CD4-positive, alpha-beta memory T cell (primary cell): ENCODE measurements around the gene NELL1. TPM values are rescaled to one million over a fixed set of nuclear protein-coding genes. Genes with fewer than 3 reads are reported as not detected.

Experiments used
- CTCF ChIA-PET: fragments of 350-600 bp; sonication (Branson Sonifier 250); formaldehyde crosslinking; loops from one replicate; lab custom pipeline; 2021; ENCODE audit warnings: inconsistent platforms; ENCODE audit not compliant: partially characterized antibody; lab: Charles Lee
- POLR2A ChIA-PET: fragments of 350-600 bp; sonication (Branson Sonifier 250); formaldehyde crosslinking; loops from one replicate; lab custom pipeline; 2021; ENCODE audit not compliant: partially characterized antibody; lab: Charles Lee
- DNase-seq, 5 donors: peaks; one replicate each; pipeline versions ENCODE4 v3.0.0 to v3.0.0-alpha.2; 2020 to 2022; ENCODE audit warnings: mixed read lengths in 1 of 5
- H3K27ac ChIP-seq: one replicate; pipeline ENCODE4 v1.7.0; 2013; ENCODE audit warnings: low read depth, low read length
- H3K27me3 ChIP-seq: 2 replicates; pipeline ENCODE4 v1.7.0; 2013; ENCODE audit warnings: mild to moderate bottlenecking, low read length, moderate library complexity; ENCODE audit not compliant: insufficient read depth
- H3K36me3 ChIP-seq: 2 replicates; pipeline ENCODE4 v1.7.0; 2013; ENCODE audit warnings: mild to moderate bottlenecking, low read length, moderate library complexity; ENCODE audit not compliant: insufficient read depth
- H3K4me1 ChIP-seq: 2 replicates; pipeline ENCODE4 v1.7.0; 2013; ENCODE audit warnings: mild to moderate bottlenecking, low read length, moderate library complexity; ENCODE audit not compliant: insufficient read depth
- H3K4me3 ChIP-seq, 2 donors: one replicate each; pipeline ENCODE4 v1.7.0; 2013; ENCODE audit warnings: low read length in 2 of 2, mild to moderate bottlenecking in 1 of 2
- H3K9me3 ChIP-seq, 2 donors: one replicate each; pipeline ENCODE4 v1.7.0; 2013; ENCODE audit warnings: low read length in 2 of 2, control low read depth in 1 of 2; ENCODE audit not compliant: control insufficient read depth in 1 of 2
- H3K27ac Mint-ChIP-seq, 7 donors: one replicate each; pipeline ENCODE4 v1.8.0; 2020 to 2021; ENCODE audit warnings: mixed read lengths in 7 of 7, mild to moderate bottlenecking in 6 of 7, inconsistent platforms in 3 of 7, moderate library complexity in 3 of 7
- H3K27me3 Mint-ChIP-seq, 2 donors: one replicate each; pipeline ENCODE4 v1.8.0; 2020 to 2021; ENCODE audit warnings: mixed read lengths in 2 of 2
- H3K36me3 Mint-ChIP-seq, 2 donors: one replicate each; pipeline ENCODE4 v1.8.0; 2020 to 2021; ENCODE audit warnings: mixed read lengths in 2 of 2, inconsistent platforms in 1 of 2, mild to moderate bottlenecking in 1 of 2
- H3K4me1 Mint-ChIP-seq, 4 donors: one replicate each; pipeline ENCODE4 v1.8.0; 2020 to 2021; ENCODE audit warnings: mixed read lengths in 4 of 4, mild to moderate bottlenecking in 1 of 4
- H3K4me3 Mint-ChIP-seq, 8 donors: one replicate each; pipeline ENCODE4 v1.8.0; 2020 to 2021; ENCODE audit warnings: mixed read lengths in 8 of 8, mild to moderate bottlenecking in 7 of 8, moderate library complexity in 6 of 8, inconsistent platforms in 3 of 8
- H3K9me3 Mint-ChIP-seq, 8 donors: one replicate each; pipeline ENCODE4 v1.8.0; 2020 to 2021; ENCODE audit warnings: mixed read lengths in 8 of 8, mild to moderate bottlenecking in 5 of 8, inconsistent platforms in 3 of 8, moderate library complexity in 1 of 8
- intact Hi-C: fragments of 100-400 bp; cut with micrococcal nuclease; formaldehyde crosslinking; loops from one replicate; pipeline ENCODE4 v1.15.1; 2023
- polyA plus RNA-seq, 2 donors: library from polyadenylated mRNA; unstranded; fragments of 300-500 nt; fragmentation: Illumina TruSeq; gene quantifications; one replicate each; pipeline ENCODE4 v1.2.3, GENCODE V29; 2021
- total RNA-seq, 2 experiments: library from RNA; stranded (reverse); gene quantifications; one replicate each; pipeline ENCODE4 v1.2.3, GENCODE V29; 2021

Gene NELL1
- total and polyA plus RNA-seq, 4 experiments from 2014 or later: not detected

DNA sequence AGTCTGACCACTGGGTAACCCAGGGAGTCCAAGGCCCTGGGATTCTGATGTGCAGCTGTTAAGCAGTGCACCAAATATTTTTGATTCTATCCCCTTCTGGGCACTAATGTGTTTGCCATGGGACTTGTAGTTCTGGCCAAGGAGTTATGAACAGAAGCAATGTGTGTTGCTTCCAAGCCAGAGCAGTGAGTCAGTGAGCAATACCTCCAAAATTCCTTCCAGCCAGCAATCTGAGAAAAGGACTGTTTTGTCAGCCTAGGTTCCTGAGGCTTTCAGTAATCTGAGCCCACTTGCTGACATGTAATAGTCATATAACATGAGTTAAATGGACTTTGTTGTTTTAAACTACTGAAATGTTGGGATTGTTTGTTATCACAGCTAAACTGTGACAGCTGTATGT lies 311.4 kb downstream of the NELL1 start:
- H3K27ac Mint-ChIP-seq: no peak overlapping the region
- POLR2A ChIA-PET: no interaction called here
- CTCF ChIA-PET: no interaction called here
- peaks cover 0 to 13% (median 5%) of the 10 kb centered on the region in 8 donors for H3K9me3 Mint-ChIP-seq
- intact Hi-C loops: no loop called here
- Histone ChIP-seq H3K36me3 (no peaks in the 10 kb centered on the region), H3K4me3 (no peak overlapping the region), H3K9me3 (no peaks in the 10 kb centered on the region), H3K27me3 (no peaks in the 10 kb centered on the region), H3K27ac (no peak overlapping the region), H3K4me1 (no peaks in the 10 kb centered on the region)
- no peaks in the 10 kb centered on the region for H3K4me1 Mint-ChIP-seq
- no peak overlapping the region for H3K4me3 Mint-ChIP-seq
- no peaks in the 10 kb centered on the region for H3K27me3 Mint-ChIP-seq
- no peaks in the 10 kb centered on the region for H3K36me3 Mint-ChIP-seq
- DNase-seq: no peak

DNA sequence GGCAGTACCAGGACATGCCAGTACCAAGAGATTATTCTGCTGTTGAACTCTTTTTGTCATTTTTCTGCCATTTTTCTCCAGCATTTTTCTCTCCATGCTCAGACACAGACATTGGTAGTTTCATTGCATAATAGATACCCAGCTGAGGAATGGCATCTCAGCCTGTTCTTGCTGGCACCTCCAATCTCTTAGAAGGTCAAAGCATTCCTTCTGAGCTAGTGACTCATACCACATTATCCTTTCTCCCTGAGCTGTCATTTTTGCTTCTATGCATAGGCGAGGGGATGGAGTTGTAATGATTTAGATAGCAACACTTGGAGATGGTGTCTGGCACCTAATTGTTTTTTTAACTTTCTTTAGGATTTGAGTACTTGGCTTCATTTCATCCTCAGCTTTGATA lies 321.1 kb downstream of the NELL1 start:
- no peaks in the 10 kb centered on the region for H3K36me3 Mint-ChIP-seq
- POLR2A ChIA-PET: no interaction called here

DNA sequence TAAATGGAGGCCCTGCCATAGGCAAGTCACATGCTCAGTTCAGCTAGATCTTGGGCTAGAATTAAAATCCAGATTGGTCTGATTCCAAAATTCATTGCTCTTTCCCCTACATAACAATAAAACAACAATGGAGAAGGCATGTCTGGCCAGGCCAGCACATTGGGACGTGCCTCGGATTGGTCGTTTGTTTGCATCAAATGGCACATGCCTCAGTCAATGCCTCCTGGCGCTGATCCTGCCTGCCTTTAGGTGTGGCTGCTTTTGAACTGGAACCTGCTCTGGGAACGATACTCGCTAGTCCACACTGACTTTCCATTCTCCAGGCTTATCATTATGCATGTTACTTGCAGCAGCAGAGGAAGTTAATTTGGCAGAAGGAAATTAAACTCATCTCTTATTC lies 322.1 kb downstream of the NELL1 start:
- Mint-ChIP-seq H3K27me3 (no peaks in the 10 kb centered on the region), H3K27ac (no peak overlapping the region), H3K36me3 (no peaks in the 10 kb centered on the region), H3K4me1 (no peaks in the 10 kb centered on the region), H3K4me3 (no peak overlapping the region), H3K9me3 (peaks cover 2 to 15% (median 8%) of the 10 kb centered on the region in 8 donors)
- intact Hi-C loops: no loop called here
- Histone ChIP-seq H3K27ac (no peak overlapping the region), H3K9me3 (no peaks in the 10 kb centered on the region), H3K27me3 (no peaks in the 10 kb centered on the region), H3K4me1 (no peaks in the 10 kb centered on the region), H3K36me3 (no peaks in the 10 kb centered on the region), H3K4me3 (no peak overlapping the region)
- no peak for DNase-seq
- POLR2A ChIA-PET: no interaction called here
- CTCF ChIA-PET: no interaction called here

More for the DNA sequence above, 321.1 kb downstream of the NELL1 start:
- CTCF ChIA-PET: no interaction called here
- intact Hi-C loops: no loop called here
- H3K36me3 ChIP-seq: no peaks in the 10 kb centered on the region
- no peaks in the 10 kb centered on the region for H3K9me3 ChIP-seq
- no peak overlapping the region for H3K27ac ChIP-seq
- H3K4me3 ChIP-seq: no peak overlapping the region
- Mint-ChIP-seq H3K4me1 (no peaks in the 10 kb centered on the region), H3K4me3 (no peak overlapping the region), H3K27ac (no peak overlapping the region), H3K9me3 (peaks cover 2 to 14% (median 8%) of the 10 kb centered on the region in 8 donors), H3K27me3 (no peaks in the 10 kb centered on the region)
- no peaks in the 10 kb centered on the region for H3K4me1 ChIP-seq
- no peak for DNase-seq
- no peaks in the 10 kb centered on the region for H3K27me3 ChIP-seq

DNA sequence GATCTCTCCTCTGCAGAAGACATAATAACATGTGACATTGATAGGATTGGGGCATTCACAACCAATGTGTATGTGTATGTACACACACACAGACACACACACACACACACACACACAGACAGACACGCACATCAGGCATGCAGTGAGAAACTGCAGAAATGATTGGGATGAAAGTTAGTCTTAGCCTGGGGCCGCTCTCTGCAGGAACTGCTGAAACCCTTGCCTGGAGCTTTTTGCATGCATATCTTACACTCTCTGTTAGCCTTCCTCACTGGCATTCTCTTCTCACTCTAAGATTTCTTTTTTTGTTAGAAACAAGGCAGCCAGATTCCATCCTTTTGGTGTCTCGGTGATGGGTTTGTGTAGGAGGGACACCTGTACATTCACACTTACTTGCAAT lies 337.9 kb downstream of the NELL1 start:
- Mint-ChIP-seq H3K27me3 (no peaks in the 10 kb centered on the region), H3K4me3 (no peak overlapping the region), H3K36me3 (no peaks in the 10 kb centered on the region), H3K4me1 (no peaks in the 10 kb centered on the region), H3K27ac (no peak overlapping the region), H3K9me3 (peaks cover 0 to 12% (median 6%) of the 10 kb centered on the region in 8 donors)
- Histone ChIP-seq H3K9me3 (no peaks in the 10 kb centered on the region), H3K4me3 (no peak overlapping the region), H3K27me3 (no peaks in the 10 kb centered on the region), H3K4me1 (no peaks in the 10 kb centered on the region), H3K36me3 (no peaks in the 10 kb centered on the region), H3K27ac (no peak overlapping the region)
- ChIA-PET CTCF (no interaction called here), POLR2A (no interaction called here)
- DNase-seq: no peak
- intact Hi-C loops: no loop called here

DNA sequence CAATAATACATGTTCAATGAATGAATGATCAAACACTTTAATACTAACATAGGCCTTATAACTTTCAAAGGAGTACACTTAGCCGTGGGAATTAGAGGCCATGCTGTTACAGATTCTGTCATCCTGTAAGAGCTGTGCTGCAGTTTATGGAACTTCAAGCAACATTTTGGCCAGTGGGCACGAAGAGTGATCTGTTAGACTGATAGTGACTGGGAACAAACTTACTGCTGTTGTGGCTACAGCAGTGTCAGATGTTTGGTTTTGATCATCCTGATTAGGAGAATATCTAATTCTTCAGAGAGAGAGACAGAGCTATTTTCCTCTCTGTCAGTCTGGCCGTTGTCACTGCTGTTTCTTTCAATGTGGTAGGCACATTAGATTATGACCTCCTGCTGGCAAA lies 348.9 kb downstream of the NELL1 start:
- H3K4me3 Mint-ChIP-seq: no peak overlapping the region
- DNase-seq: no peak
- no peaks in the 10 kb centered on the region for H3K27me3 ChIP-seq
- H3K9me3 ChIP-seq: no peaks in the 10 kb centered on the region
- ChIA-PET POLR2A (no interaction called here), CTCF (no interaction called here)
- no peak overlapping the region for H3K27ac Mint-ChIP-seq
- H3K4me1 ChIP-seq: no peaks in the 10 kb centered on the region
- no peaks in the 10 kb centered on the region for H3K27me3 Mint-ChIP-seq
- peaks cover 0 to 6% (median 4%) of the 10 kb centered on the region in 8 donors for H3K9me3 Mint-ChIP-seq
- no peak overlapping the region for H3K27ac ChIP-seq
- no peaks in the 10 kb centered on the region for H3K36me3 ChIP-seq
- H3K4me1 Mint-ChIP-seq: no peaks in the 10 kb centered on the region
- intact Hi-C loops: no loop called here
- no peaks in the 10 kb centered on the region for H3K36me3 Mint-ChIP-seq
- no peak overlapping the region for H3K4me3 ChIP-seq

DNA sequence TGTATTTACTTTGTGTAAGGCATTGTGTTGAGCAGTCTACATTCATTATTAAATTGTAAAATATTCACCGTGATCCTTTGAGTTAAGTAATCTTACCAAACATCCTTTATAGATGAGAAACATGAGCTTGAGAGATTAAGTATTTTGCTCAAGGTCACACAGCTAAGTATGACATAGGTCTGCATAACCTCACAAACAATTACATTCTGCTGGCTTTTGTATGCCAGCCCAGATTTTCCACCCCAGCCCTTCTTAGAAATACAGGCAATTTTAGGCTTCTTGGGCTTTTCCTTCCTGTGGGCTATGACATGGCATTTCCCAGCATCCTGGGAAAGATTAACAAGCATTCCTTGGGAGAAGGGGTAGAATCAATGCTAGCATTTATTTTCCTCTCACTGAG lies 357.3 kb downstream of the NELL1 start:
- intact Hi-C loops: no loop called here
- Mint-ChIP-seq H3K4me3 (no peak overlapping the region), H3K27me3 (no peaks in the 10 kb centered on the region), H3K36me3 (no peaks in the 10 kb centered on the region), H3K9me3 (peaks cover 0 to 8% (median 1%) of the 10 kb centered on the region in 8 donors), H3K4me1 (peaks cover 0 to 2% (median 0%) of the 10 kb centered on the region in 4 donors), H3K27ac (no peak overlapping the region)
- ChIA-PET POLR2A (no interaction called here), CTCF (no interaction called here)
- DNase-seq: no peak
- H3K4me3 ChIP-seq: no peak overlapping the region
- no peaks in the 10 kb centered on the region for H3K27me3 ChIP-seq
- no peaks in the 10 kb centered on the region for H3K9me3 ChIP-seq
- no peaks in the 10 kb centered on the region for H3K36me3 ChIP-seq
- H3K27ac ChIP-seq: no peak overlapping the region
- H3K4me1 ChIP-seq: no peaks in the 10 kb centered on the region

DNA sequence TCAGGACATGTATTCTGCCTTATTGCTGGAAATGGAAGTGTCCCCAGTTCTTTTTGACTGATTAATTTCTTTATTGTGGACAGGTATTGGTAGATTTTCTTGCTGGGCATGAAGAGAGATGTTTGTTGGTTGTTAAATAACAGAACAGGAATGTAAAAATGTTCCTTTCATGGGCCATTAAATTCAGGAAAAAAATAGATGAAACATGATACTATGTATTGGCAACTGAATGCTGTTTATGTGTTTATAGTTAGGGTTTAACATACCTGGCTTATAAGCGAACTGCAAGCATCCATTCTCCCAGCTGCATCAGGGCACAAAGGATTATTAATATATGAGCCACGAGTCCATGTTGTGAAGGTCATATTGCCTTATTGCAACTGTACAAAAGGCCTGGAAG lies 368.5 kb downstream of the NELL1 start:
- no peaks in the 10 kb centered on the region for H3K36me3 Mint-ChIP-seq

DNA sequence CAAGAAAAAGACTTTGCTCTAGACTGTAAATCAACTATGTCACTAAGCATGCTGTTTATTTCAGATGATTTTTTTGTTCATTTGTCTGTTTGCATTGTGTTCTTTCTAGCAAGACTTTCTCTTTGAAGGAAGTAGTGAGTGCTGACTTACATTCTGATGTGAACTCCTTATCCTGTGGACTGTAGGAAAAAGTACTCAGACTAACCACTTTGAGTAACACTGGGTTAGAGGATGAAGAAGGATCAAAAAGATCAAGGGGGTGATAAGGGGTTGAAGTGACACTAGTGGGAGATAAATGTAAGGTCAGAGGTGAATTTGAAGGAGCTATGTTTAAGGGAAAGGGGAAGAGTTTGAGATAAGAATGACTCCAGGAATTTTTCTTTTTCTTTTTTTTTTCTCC lies 369.4 kb downstream of the NELL1 start:
- intact Hi-C loops: no loop called here
- H3K4me3 Mint-ChIP-seq: no peak overlapping the region
- no peaks in the 10 kb centered on the region for H3K36me3 Mint-ChIP-seq
- no peaks in the 10 kb centered on the region for H3K9me3 ChIP-seq
- H3K4me3 ChIP-seq: no peak overlapping the region
- no peaks in the 10 kb centered on the region for H3K36me3 ChIP-seq
- no peaks in the 10 kb centered on the region for H3K27me3 Mint-ChIP-seq
- H3K27ac Mint-ChIP-seq: no peak overlapping the region
- ChIA-PET POLR2A (no interaction called here), CTCF (no interaction called here)
- H3K4me1 Mint-ChIP-seq: no peaks in the 10 kb centered on the region
- H3K27ac ChIP-seq: no peak overlapping the region
- H3K4me1 ChIP-seq: no peaks in the 10 kb centered on the region
- no peaks in the 10 kb centered on the region for H3K27me3 ChIP-seq
- no peak for DNase-seq
- H3K9me3 Mint-ChIP-seq: peaks cover 0 to 17% (median 9%) of the 10 kb centered on the region in 8 donors

More for the DNA sequence above, 368.5 kb downstream of the NELL1 start:
- no peaks in the 10 kb centered on the region for H3K4me1 ChIP-seq
- H3K36me3 ChIP-seq: no peaks in the 10 kb centered on the region
- no peaks in the 10 kb centered on the region for H3K9me3 ChIP-seq
- Mint-ChIP-seq H3K27me3 (no peaks in the 10 kb centered on the region), H3K4me3 (no peak overlapping the region), H3K27ac (no peak overlapping the region), H3K4me1 (no peaks in the 10 kb centered on the region), H3K9me3 (peaks cover 0 to 20% (median 9%) of the 10 kb centered on the region in 8 donors)
- no peaks in the 10 kb centered on the region for H3K27me3 ChIP-seq
- no peak for DNase-seq
- ChIA-PET POLR2A (no interaction called here), CTCF (no interaction called here)
- H3K4me3 ChIP-seq: no peak overlapping the region
- intact Hi-C loops: no loop called here
- no peak overlapping the region for H3K27ac ChIP-seq
